Keratinocyte (primary cell): ENCODE data around the gene CEP95. TPM values are rescaled to one million over a fixed set of nuclear protein-coding genes. Genes with fewer than 3 reads are reported as not detected.

Experiments used
- DNase-seq: peaks from one replicate; pipeline ENCODE4 v3.0.0-alpha.2; 2011; ENCODE audit warnings: low read depth, missing footprints, low spot score
- FAIRE-seq: peaks from 2 replicates; lab custom pipeline; 2011; peaks lifted over from hg19 to GRCh38; lab: Jason Lieb, UNC
- H2AFZ ChIP-seq: 2 replicates; pipeline ENCODE4 v1.6.0; 2012; ENCODE audit warnings: low read length, control low read depth, inconsistent platforms; ENCODE audit not compliant: control insufficient read depth
- H3K27ac ChIP-seq: 2 replicates; pipeline ENCODE4 v1.5.1; 2011; ENCODE audit warnings: low read length; ENCODE audit not compliant: control insufficient read depth, insufficient read depth
- H3K27me3 ChIP-seq: 3 replicates; pipeline ENCODE4 v1.6.0; 2011; ENCODE audit warnings: low read length; ENCODE audit not compliant: control insufficient read depth, insufficient read depth; ENCODE audit errors: extremely low read depth
- H3K36me3 ChIP-seq, 2 experiments: 2 replicates in 1 of 2; 3 replicates in 1 of 2; pipeline ENCODE4 v1.5.1; 2011; ENCODE audit warnings: low read length in 2 of 2, mild to moderate bottlenecking in 1 of 2; ENCODE audit not compliant: control insufficient read depth in 2 of 2, insufficient read depth in 2 of 2; ENCODE audit errors: extremely low read depth in 1 of 2
- H3K4me1 ChIP-seq: 3 replicates; pipeline ENCODE4 v1.5.1; 2011; ENCODE audit warnings: low read length; ENCODE audit not compliant: control insufficient read depth, insufficient read depth; ENCODE audit errors: extremely low read depth
- H3K4me2 ChIP-seq: 3 replicates; pipeline ENCODE4 v1.6.0; 2011; ENCODE audit warnings: low read depth, low read length; ENCODE audit not compliant: control insufficient read depth, insufficient read depth; ENCODE audit errors: extremely low read depth
- H3K4me3 ChIP-seq, 3 experiments: fragments of 200-600 bp in 1 of 3; sonication (generic) in 1 of 3; 2 replicates in 2 of 3; 3 replicates in 1 of 3; pipeline ENCODE4 v1.5.1; 2011 to 2016; ENCODE audit warnings: low read length in 3 of 3, mild to moderate bottlenecking in 3 of 3, control low read depth in 2 of 3, inconsistent platforms in 1 of 3, low read depth in 1 of 3, mixed read lengths in 1 of 3, mixed run types in 1 of 3, moderate library complexity in 1 of 3; ENCODE audit not compliant: control insufficient read depth in 2 of 3, insufficient read depth in 2 of 3; ENCODE audit errors: extremely low read depth in 1 of 3
- H3K79me2 ChIP-seq: 2 replicates; pipeline ENCODE4 v1.6.0; 2012; ENCODE audit warnings: low read length; ENCODE audit not compliant: control insufficient read depth, insufficient read depth
- H3K9ac ChIP-seq: 3 replicates; pipeline ENCODE4 v1.6.0; 2011; ENCODE audit warnings: low read length; ENCODE audit not compliant: control insufficient read depth, insufficient read depth; ENCODE audit errors: extremely low read depth
- H3K9me1 ChIP-seq: 3 replicates; pipeline ENCODE4 v1.6.0; 2011; ENCODE audit warnings: low read length; ENCODE audit not compliant: control insufficient read depth, insufficient read depth; ENCODE audit errors: extremely low read depth
- H3K9me3 ChIP-seq: 2 replicates; pipeline ENCODE4 v1.5.1; 2012; ENCODE audit warnings: low read depth, low read length; ENCODE audit not compliant: control insufficient read depth
- H4K20me1 ChIP-seq: 3 replicates; pipeline ENCODE4 v1.6.0; 2011; ENCODE audit warnings: low read length; ENCODE audit not compliant: control insufficient read depth, insufficient read depth; ENCODE audit errors: extremely low read depth
- CTCF ChIP-seq, 3 experiments: IDR thresholded peaks in 1 of 3; conservative IDR thresholded peaks in 1 of 3; optimal IDR thresholded peaks in 1 of 3; 2 replicates in 2 of 3; 3 replicates in 1 of 3; pipeline versions ENCODE3 to v1.5.1; 2011; ENCODE audit warnings: low read length in 3 of 3, mild to moderate bottlenecking in 3 of 3, moderate library complexity in 2 of 3, control low read depth in 1 of 3, inconsistent platforms in 1 of 3; ENCODE audit not compliant: insufficient read depth in 2 of 3; ENCODE audit errors: extremely low read depth in 1 of 3
- EZH2 ChIP-seq: IDR thresholded peaks from one replicate; pipeline ENCODE4 v1.6.1; 2012; ENCODE audit warnings: inconsistent platforms, mild to moderate bottlenecking, low read length, moderate library complexity
- dilution Hi-C: fragments of 300-500 bp; cut with MboI; formaldehyde crosslinking; loops from one replicate; pipeline ENCODE4 v1.7.0; 2020; ENCODE audit warnings: low sequenced_read_pairs; ENCODE audit not compliant: extremely low pct_ligation_motif_present
- polyA plus RNA-seq, 5 experiments: library from polyadenylated mRNA; depleted of rRNA in 3 of 5; stranded (reverse) in 3 of 5; stranded (forward) in 1 of 5; unstranded in 1 of 5; fragments of >200 nt; gene quantifications; 1 replicate in 1 of 5; 2 replicates in 3 of 5; 3 replicates in 1 of 5; pipeline versions ENCODE4 v1.2.1 to v1.2.3, GENCODE V29; 2011 to 2012; ENCODE audit warnings: missing spikeins in 2 of 5, low read depth in 1 of 5, low replicate concordance in 1 of 5

CEP95 gene
- polyA plus RNA-seq, 1 donor (not counting 4 experiments of a cell fraction or from before 2014, with no cell fraction given), result 31.6 TPM

GRCh38 chr17:64515829-64516228, 9.1 kb downstream of the CEP95 start:
- no peaks in the 10 kb centered on the region for H3K27me3 ChIP-seq
- no peak for TF ChIP-seq CTCF (optimal IDR thresholded peaks at IDR 0.05 in 1 of 3, IDR thresholded peaks at IDR 0.05 in 1 of 3, conservative IDR thresholded peaks at IDR 0.05 in 1 of 3; ENCODE audit: extremely low read depth in 1 of 3, insufficient read depth in 2 of 3, low read length in 3 of 3)
- no peak for TF ChIP-seq EZH2
- no peaks in the 10 kb centered on the region for H3K9me3 ChIP-seq
- H2AFZ ChIP-seq, result no peak overlapping the region
- peaks cover 10% of the 10 kb centered on the region for H3K79me2 ChIP-seq
- no peak overlapping the region for H3K4me2 ChIP-seq
- peaks cover 16 to 43% of the 10 kb centered on the region in 2 experiments for H3K36me3 ChIP-seq
- no peaks in the 10 kb centered on the region for H3K9me1 ChIP-seq
- FAIRE-seq, result no peak
- H3K27ac ChIP-seq, result no peak overlapping the region
- dilution Hi-C loops, result no loop called here
- no peaks in the 10 kb centered on the region for H4K20me1 ChIP-seq
- no peaks in the 10 kb centered on the region for H3K4me1 ChIP-seq
- no peak overlapping the region for H3K9ac ChIP-seq
- DNase-seq, result no peak
- no peak overlapping the region for H3K4me3 ChIP-seq

GRCh38 chr17:64519601-64520000, 12.8 kb downstream of the CEP95 start:
- dilution Hi-C loops, result no loop called here
- no peaks in the 10 kb centered on the region for H3K9me1 ChIP-seq
- DNase-seq (no peak), FAIRE-seq (no peak)
- H3K27me3 ChIP-seq, result no peaks in the 10 kb centered on the region
- H3K36me3 ChIP-seq, result peaks cover 27 to 29% of the 10 kb centered on the region in 2 experiments
- no peak overlapping the region for H3K4me2 ChIP-seq
- H4K20me1 ChIP-seq, result no peaks in the 10 kb centered on the region
- H3K27ac ChIP-seq, result no peak overlapping the region
- no peaks in the 10 kb centered on the region for H3K4me1 ChIP-seq
- H2AFZ ChIP-seq, result no peak overlapping the region
- H3K9ac ChIP-seq, result no peak overlapping the region
- TF ChIP-seq EZH2 (no peak), CTCF (optimal IDR thresholded peaks at IDR 0.05 in 1 of 3, IDR thresholded peaks at IDR 0.05 in 1 of 3, conservative IDR thresholded peaks at IDR 0.05 in 1 of 3; ENCODE audit: extremely low read depth in 1 of 3, insufficient read depth in 2 of 3, low read length in 3 of 3) (no peak)
- no peak overlapping the region for H3K4me3 ChIP-seq
- H3K9me3 ChIP-seq, result no peaks in the 10 kb centered on the region
- peaks cover 4% of the 10 kb centered on the region for H3K79me2 ChIP-seq
